Heart left ventricle (tissue), 16 donors: ENCODE results near the gene PNMT. TPM values are rescaled to one million over a fixed set of nuclear protein-coding genes. Genes with fewer than 3 reads are reported as not detected.
A peak's percentile ranks its signal among the peaks of the same experiment; 100 is the strongest.

Experiments
- ATAC-seq, 4 donors: fragments of 200-7000 bp; cut with Tn5 transposase; one replicate each; pipeline ENCODE4 v1.9.1; 2020 to 2022; ENCODE audit warnings: moderate library complexity in 4 of 4, mild to moderate bottlenecking in 3 of 4, moderate number of reproducible peaks in 1 of 4
- DNase-seq, 5 donors: peaks; one replicate each; pipeline ENCODE4 v3.0.0-alpha.2; 2020
- H3K27ac ChIP-seq, 12 donors: fragments of 200-600 bp; sonication (generic) in 4 of 12; one replicate each; pipeline versions ENCODE4 v1.5.0 to v1.8.0; 2016 to 2022; ENCODE audit warnings: mild to moderate bottlenecking in 2 of 12
- H3K27me3 ChIP-seq, 9 donors: fragments of 200-600 bp; sonication (generic) in 2 of 9; one replicate each; pipeline versions ENCODE4 v1.5.1 to v1.8.0; 2016 to 2022; ENCODE audit warnings: mild to moderate bottlenecking in 3 of 9
- H3K36me3 ChIP-seq, 9 donors: fragments of 200-600 bp; sonication (generic) in 2 of 9; one replicate each; pipeline versions ENCODE4 v1.5.0 to v1.8.0; 2018 to 2022; ENCODE audit warnings: mild to moderate bottlenecking in 2 of 9
- H3K4me1 ChIP-seq, 12 donors: fragments of 200-600 bp; sonication (generic) in 4 of 12; one replicate each; pipeline versions ENCODE4 v1.5.0 to v1.8.0; 2016 to 2022; ENCODE audit warnings: mild to moderate bottlenecking in 3 of 12
- H3K4me3 ChIP-seq, 12 donors: fragments of 200-600 bp; sonication (generic) in 4 of 12; one replicate each; pipeline versions ENCODE4 v1.5.0 to v1.8.0; 2017 to 2022; ENCODE audit warnings: mild to moderate bottlenecking in 9 of 12, moderate library complexity in 4 of 12
- H3K9me3 ChIP-seq, 12 donors: fragments of 200-600 bp; sonication (generic) in 4 of 12; one replicate each; pipeline versions ENCODE4 v1.5.0 to v1.8.0; 2016 to 2022; ENCODE audit warnings: mild to moderate bottlenecking in 1 of 12
- POLR2A ChIP-seq, 2 donors: fragments of 450-650 bp; IDR thresholded peaks; one replicate each; pipeline ENCODE4 v1.6.1; 2017; ENCODE audit warnings: antibody characterized with exemption in 2 of 2, mild to moderate bottlenecking in 2 of 2, moderate library complexity in 2 of 2
- WGBS, 4 donors: extraction: QIAGEN DNeasy Blood & Tissue Kit in 2 of 4; methylation state at CpG; one replicate each; pipeline versions ENCODE4 v1.1.5 to v1.1.7; 2013 to 2018; 5-methylcytosine and 5-hydroxymethylcytosine counted together
- intact Hi-C, 10 donors: fragments of 100-400 bp; cut with DNase I; formaldehyde crosslinking; loops; one replicate each; pipeline versions ENCODE4 v1.11.1 to v1.14.2; 2022
- polyA plus RNA-seq, 2 donors: library from polyadenylated mRNA; stranded (reverse); fragments of 200-250 nt; gene quantifications; one replicate each; pipeline ENCODE4 v1.2.3, GENCODE V29; 2013
- total RNA-seq, 9 donors: library from RNA; depleted of rRNA in 2 of 9; stranded (reverse); fragments of >200 nt in 2 of 9; fragmentation: NEBNext Ultra II Directional in 3 of 9; extraction: Animal tissue kit (Norgen Biotek cat#: 25700) in 3 of 9; gene quantifications; one replicate each; pipeline versions ENCODE4 v1.1.0 to v1.2.4, GENCODE V29; 2016 to 2023
- TF ChIP-seq, protein P1 (sequence below), 12 donors: fragments of 200-600 bp; sonication (generic) in 4 of 12; IDR thresholded peaks; one replicate each; pipeline versions ENCODE4 v1.5.0 to v1.8.0; 2018 to 2022; ENCODE audit warnings: antibody characterized with exemption in 12 of 12, mild to moderate bottlenecking in 5 of 12
- donor health status: ischemic (EF 13 %, LVEDD 7.1; RV severe dilation, severe dysfunction).
- donor health status: healthy with polysubstance abuse.
- donor health status: DM: no; HTN: yes; CAD: no.
- donor health status: DM: no; HTN: no; CAD: no.
- donor health status: ischemic (EF 25% LVEDD 6.9; RV normal size, moderate dysfunction).
- donor health status: ischemic (EF 25% LVEDD 5.7; RV mildly dilated, moderate dysfunction).
- donor health status: healthy.
- donor health status: DM: yes; HTN: yes; CAD: no.
- donor health status: ischemic (EF 35%, LVEDD 5.7; RV mildly dilated, moderate dysfunction).
- donor health status: nonischemic (EF 11% LVEDD 7.7; RV severe dilation, severe dysfunction).
- donor health status: DM: yes; HTN: yes; CAD: no.
- donor health status: PGD.
- donor health status: ischemic (EF 29% LVEDD 5.4; RV normal size, mild dysfunction).
- donor health status: nonischemic (EF 23%, LVEDD 6.1; RV moderate dilation, normal function).

PNMT gene
- total and polyA plus RNA-seq, 11 donors: 2.4 to 15.6 (median 6.1) TPM

GRCh38 chr17:39677072-39677471 lies 8.8 kb downstream of the PNMT start:
- intact Hi-C loops: loop anchor here in 1 of 10 donors (10.0 kb wide), 1 partner anchor 52 kb away; the partner anchor contains the start of gene PPP1R1B
- H3K27me3 ChIP-seq: no peaks in the 10 kb centered on the region
- TF ChIP-seq, protein P1, sequence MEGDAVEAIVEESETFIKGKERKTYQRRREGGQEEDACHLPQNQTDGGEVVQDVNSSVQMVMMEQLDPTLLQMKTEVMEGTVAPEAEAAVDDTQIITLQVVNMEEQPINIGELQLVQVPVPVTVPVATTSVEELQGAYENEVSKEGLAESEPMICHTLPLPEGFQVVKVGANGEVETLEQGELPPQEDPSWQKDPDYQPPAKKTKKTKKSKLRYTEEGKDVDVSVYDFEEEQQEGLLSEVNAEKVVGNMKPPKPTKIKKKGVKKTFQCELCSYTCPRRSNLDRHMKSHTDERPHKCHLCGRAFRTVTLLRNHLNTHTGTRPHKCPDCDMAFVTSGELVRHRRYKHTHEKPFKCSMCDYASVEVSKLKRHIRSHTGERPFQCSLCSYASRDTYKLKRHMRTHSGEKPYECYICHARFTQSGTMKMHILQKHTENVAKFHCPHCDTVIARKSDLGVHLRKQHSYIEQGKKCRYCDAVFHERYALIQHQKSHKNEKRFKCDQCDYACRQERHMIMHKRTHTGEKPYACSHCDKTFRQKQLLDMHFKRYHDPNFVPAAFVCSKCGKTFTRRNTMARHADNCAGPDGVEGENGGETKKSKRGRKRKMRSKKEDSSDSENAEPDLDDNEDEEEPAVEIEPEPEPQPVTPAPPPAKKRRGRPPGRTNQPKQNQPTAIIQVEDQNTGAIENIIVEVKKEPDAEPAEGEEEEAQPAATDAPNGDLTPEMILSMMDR (IDR thresholded peaks at IDR 0.05): no peak
- H3K27ac ChIP-seq: peak overlapping the region; percentile 73 to 93 (median 90)
- H3K9me3 ChIP-seq: no peaks in the 10 kb centered on the region
- 61 to 67% (median 64%) methylated on average over 6 to 8 of the region's 8 CpGs for WGBS, 4 donors
- peaks cover 0 to 18% (median 0%) of the 10 kb centered on the region in 9 donors for H3K36me3 ChIP-seq
- peaks cover 0 to 69% (median 49%) of the 10 kb centered on the region in 12 donors for H3K4me1 ChIP-seq
- H3K4me3 ChIP-seq: no peak overlapping the region
- DNase-seq: peak in 1 of 5 donors; percentile 47
- ATAC-seq: no peak

GRCh38 chr17:39677542-39678339 lies 9.5 kb downstream of the PNMT start:
- intact Hi-C loops: loop anchor here in 1 of 10 donors (10.0 kb wide), 1 partner anchor 53 kb away; the partner anchor contains the start of gene PPP1R1B
- ATAC-seq (peak; percentile 77 to 86 (median 82)), DNase-seq (peak; percentile 74 to 89 (median 81))
- peak in 1 of 2 donors; percentile 32 for TF ChIP-seq POLR2A (IDR thresholded peaks at IDR 0.05)
- TF ChIP-seq, protein P1 (IDR thresholded peaks at IDR 0.05): no peak
- Histone ChIP-seq H3K4me1 (peaks cover 0 to 62% (median 48%) of the 10 kb centered on the region in 12 donors), H3K27me3 (no peaks in the 10 kb centered on the region), H3K36me3 (peaks cover 0 to 22% (median 0%) of the 10 kb centered on the region in 9 donors), H3K9me3 (no peaks in the 10 kb centered on the region), H3K4me3 (no peak overlapping the region), H3K27ac (peak overlapping the region; percentile 73 to 93 (median 90))
- WGBS, 4 donors: 38 to 46% (median 42%) methylated on average over 13 of the region's 13 CpGs

DNA sequence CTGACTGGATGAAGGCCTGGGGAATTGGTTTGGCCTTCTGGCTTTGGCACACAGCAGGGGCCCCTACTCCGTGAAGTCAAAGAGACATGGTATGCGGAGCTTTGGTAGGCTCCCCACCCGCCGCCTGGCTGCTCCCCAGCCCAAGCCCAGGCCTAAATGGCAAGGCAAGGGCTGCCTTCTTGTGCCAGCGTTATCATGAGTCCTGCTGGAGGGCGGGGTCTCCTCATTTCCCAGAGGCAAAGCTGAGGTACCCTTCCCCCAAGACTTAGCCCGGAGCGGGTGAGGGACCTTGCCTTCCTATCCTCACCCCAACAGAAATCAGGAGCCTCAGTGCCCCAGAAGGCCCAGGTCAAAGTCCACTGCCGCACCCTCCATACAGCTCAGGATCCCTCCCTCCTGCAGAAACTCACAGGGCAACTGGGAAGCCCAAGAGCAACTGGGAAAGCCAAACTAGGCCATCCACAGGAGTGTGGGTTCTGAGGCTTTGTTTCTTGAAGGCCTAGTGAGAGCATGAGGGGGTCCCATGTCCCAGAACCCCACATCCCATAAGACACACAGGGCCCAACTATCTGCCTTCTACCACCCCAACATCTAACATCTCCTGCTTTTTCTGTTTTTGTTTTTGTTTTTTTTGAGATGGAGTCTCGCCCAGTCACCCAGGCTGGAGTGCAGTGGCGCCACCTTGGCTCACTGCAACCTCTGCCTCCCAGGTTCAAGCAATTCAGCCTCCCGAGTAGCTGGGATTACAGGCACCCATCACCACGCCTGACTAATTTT lies 10.3 kb downstream of the PNMT start:
- Histone ChIP-seq H3K4me3 (no peak overlapping the region), H3K9me3 (no peaks in the 10 kb centered on the region), H3K27me3 (no peaks in the 10 kb centered on the region), H3K4me1 (peaks cover 0 to 62% (median 48%) of the 10 kb centered on the region in 12 donors), H3K36me3 (peaks cover 0 to 29% (median 8%) of the 10 kb centered on the region in 9 donors), H3K27ac (peak overlapping the region; percentile 80 to 93 (median 90))
- WGBS, 4 donors: 69 to 79% (median 75%) methylated on average over 9 to 13 of the region's 13 CpGs
- ATAC-seq (peak in 1 of 4 donors; percentile 1), DNase-seq (peak in 1 of 5 donors; percentile 45)
- intact Hi-C loops: loop anchor here in 1 of 10 donors (10.0 kb wide), 1 partner anchor 54 kb away; the partner anchor contains the start of gene PPP1R1B
- TF ChIP-seq, protein P1 (IDR thresholded peaks at IDR 0.05): no peak
- no peak for TF ChIP-seq POLR2A (IDR thresholded peaks at IDR 0.05)
